Left kidney (tissue), 2 donors: ENCODE data around the gene THBD. TPM values are rescaled to one million over a fixed set of nuclear protein-coding genes. Genes with fewer than 3 reads are reported as not detected.
"Not testable (repeated sequence)": the region's sequence is repeated elsewhere in the genome, so short reads cannot be mapped to it uniquely, and the experiment has no call there.

ENCODE experiments used
- DNase-seq: peaks from one replicate; pipeline ENCODE4 v3.0.0-alpha.2; 2013
- polyA plus RNA-seq: library from polyadenylated mRNA; unstranded; fragments of 120-200 nt; gene quantifications from one replicate; pipeline ENCODE4 v1.2.1, GENCODE V29; 2013; ENCODE audit not compliant: insufficient read length

The THBD gene
- polyA plus RNA-seq, 1 donor, result 4.2 TPM

DNA sequence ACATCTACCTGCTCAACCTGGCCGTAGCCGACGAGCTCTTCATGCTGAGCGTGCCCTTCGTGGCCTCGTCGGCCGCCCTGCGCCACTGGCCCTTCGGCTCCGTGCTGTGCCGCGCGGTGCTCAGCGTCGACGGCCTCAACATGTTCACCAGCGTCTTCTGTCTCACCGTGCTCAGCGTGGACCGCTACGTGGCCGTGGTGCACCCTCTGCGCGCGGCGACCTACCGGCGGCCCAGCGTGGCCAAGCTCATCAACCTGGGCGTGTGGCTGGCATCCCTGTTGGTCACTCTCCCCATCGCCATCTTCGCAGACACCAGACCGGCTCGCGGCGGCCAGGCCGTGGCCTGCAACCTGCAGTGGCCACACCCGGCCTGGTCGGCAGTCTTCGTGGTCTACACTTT is 13.7 kb downstream of the THBD start:
- no peak for DNase-seq

DNA sequence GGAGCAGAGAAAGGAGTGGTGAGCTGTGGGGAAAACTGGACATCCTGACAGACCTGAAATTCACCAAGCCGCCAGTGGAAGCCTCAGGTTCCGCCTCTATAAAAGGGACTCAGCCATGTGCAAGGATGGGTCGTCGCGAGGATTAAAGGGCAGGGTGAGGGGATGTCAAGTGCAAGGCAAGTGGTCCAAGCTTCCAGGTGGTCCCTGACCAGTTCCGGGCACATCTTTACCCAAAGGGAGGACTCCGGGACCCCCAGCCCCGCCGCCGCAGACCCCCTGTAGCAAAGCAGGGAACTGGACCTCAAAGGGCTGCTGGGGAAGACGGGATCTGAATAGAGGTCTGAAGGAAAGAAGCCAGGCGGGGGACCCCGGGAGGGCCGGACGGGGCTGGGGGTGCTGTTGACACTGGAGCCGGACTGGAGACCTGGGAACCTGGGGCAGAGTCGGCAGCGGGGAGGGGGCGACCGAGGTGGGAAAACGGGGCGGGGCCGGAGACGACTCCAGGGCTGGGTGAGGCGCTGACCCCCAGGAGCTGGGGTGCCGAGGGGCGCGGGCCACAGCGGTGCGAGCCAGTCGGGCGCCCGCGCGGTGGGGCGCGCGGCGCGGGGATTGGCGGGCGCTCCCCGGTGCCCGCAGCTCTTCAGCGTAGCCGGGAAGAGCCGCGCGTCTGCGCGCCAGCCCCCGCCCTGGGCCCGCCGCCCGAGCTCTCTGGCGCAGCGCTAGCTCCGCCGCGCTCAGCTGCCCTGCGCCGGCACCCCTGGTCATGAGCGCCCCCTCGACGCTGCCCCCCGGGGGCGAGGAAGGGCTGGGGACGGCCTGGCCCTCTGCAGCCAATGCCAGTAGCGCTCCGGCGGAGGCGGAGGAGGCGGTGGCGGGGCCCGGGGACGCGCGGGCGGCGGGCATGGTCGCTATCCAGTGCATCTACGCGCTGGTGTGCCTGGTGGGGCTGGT is 14.5 kb downstream of the THBD start, which contains the start of gene SSTR4:
Gene SSTR4, plus strand, starts transcription at position 592 of the 951 bp plus-strand sequence. Its CDS starts 172 bp downstream, at position 764.
- no peak for DNase-seq

DNA sequence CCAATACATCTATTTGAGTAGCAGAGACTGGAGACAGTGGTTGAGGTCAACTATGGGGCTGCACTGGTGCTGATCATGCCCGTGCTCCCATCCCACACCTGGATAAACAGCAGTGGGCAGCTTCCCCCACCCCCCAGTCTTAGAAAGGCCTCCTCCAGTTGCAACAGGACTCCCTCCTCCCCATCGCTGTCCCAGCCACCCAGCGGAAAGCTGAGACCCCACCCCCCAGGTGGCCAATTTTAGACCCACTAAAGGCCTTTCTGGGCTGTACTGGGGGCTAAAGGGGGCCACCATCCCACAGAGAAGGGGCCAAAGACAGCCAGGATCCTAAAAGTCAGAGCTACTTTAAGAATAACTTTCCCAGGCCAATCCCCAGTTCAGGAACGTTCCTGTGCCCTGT is 15.6 kb downstream of the THBD start:
- no peak for DNase-seq

DNA sequence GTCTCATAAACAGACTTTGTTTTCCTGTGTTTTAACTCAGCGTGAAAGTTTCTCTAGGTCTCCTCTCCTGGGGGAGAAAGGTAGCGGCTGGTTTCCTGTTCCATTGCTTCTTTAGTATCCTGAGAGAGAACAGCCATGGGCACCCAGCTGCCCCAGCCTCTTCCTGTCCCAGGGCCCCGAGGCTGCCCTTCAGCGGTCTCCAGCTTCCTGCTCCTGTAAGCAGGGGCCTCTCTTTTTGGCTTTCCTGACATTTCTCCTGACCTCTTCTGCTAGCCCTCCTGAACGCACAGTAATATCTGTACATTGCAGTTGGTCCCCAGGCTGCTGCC is 16.8 kb downstream of the THBD start:
- no peak for DNase-seq

DNA sequence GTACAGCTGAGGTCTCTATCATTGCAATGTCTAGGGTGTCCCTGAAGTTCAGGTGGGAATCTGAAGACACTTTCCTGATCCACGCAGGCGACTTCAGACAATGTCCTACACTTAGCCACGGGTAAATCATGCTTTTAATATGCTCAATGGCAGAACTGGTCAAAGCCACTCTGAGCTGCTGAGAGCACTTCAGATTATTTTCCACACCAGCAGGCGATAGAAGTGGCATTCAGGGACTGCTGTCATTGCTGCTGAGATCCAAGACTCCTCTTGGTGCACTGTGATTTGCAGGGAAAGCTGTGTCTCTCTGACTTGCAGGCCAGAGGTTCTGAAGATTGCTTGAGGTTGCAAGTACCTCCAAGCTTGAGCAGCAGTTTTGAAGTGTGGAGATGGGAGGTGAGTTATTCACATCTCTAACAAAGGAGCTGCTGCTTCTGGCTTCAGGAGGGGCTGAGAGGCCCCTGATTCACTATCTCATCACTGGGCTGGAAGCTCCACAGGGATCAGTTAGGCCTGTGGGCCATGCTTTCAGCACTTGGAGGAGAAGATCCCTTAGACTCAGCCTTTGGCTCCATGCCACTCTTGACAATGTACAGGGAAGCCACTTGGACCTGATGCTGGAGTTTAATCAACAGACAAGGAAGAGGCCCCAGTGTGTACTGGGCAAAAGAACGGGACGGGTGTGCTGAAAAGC is 17.3 kb downstream of the THBD start:
- no peak for DNase-seq

DNA sequence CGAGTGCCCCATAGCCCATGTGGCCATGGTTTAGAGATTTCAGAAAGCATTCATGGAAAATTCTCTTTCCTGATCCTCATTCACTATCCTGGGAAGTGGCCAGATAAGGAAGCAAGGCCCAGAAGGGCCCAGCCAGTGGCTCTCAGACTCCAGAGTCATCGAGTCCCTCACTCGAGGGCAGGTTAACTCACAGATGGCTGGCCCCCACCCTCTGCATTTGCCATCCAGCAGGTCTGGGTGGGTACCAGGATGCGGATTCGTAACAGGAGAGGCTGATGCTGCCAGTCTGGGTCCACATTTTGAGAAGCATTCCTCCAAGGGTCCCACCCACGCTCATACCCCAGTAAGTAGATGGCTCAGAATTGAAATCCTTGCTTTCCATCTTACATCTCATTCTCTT is 18.1 kb downstream of the THBD start:
- no peak for DNase-seq

DNA sequence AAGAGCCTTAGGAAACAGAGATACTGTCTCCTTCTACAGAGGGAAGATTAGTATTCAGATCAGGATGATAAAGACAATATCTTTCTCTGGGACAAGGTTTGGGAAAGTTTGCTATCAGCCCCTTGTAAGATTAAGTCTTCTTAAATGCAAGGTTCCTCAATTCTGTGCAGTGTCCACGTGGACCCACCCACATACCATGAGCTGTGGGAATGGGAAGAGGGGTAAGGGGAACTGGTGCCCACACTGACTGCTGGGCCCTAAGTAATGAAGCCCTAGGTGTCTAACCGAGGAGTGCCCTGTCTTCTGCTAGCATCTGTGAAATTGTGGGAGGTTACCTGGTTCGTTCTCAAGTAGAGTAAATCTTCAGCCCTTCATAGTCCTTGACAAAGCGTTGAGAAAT is 20.1 kb downstream of the THBD start:
- DNase-seq, result no peak

DNA sequence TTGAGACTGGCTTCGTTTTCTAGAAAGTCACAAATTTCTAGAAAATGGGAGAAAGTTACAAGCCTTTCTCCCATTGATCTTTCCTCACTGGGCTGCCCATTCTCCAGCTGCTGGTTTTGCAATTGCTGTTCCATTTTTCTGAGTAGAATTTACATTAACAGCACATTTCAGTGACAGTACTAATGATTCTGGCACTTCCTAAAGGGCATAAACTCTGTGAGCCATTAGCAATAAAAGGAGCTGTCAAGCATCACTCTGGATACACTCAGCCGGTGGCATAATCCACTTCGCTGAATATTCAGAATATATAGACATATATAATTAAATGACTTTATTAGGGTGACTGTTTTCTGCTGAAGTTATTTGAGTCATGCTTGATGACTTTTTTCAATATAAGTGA is 21.1 kb downstream of the THBD start:
- no peak for DNase-seq

DNA sequence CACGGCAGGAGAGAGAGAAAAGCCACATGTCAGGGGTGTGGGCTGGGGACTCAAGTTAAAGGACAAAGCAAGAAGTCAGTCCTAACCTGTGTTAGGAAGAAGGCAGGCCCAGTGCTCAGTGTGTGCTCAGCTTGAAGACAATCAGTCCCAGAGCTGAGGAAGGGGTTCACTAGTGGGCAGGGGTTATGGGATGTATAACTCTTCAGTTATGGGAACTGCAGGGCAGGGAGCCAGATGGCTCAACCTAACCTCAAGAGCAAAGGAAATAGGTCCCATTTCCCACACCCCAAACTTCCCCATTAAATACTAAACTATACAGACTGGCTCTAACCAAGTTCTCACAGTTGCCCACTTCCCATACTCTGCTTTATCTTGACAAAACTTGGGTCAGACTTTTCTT is 21.8 kb downstream of the THBD start:
- DNase-seq, result no peak

DNA sequence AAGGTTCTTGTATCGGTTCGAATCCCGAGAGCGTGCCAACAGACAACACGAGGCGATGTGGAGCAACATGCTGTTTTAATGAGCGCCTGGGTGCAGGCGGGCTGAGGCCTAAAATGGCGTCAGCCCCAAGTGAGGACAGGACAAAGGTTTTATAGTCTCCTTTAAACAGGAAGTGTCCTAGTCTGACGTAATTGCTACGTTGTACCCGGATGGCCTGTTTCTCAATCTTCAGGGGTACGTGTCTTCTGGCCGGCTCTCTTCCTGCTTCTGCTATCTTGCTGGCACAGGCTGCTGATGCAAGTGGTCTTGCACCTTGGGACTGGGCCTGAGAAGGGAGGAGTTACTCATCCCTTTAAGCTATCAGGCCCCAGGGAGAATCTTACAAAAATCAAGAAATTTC is 24.0 kb downstream of the THBD start:
- DNase-seq, result not testable (repeated sequence)

DNA sequence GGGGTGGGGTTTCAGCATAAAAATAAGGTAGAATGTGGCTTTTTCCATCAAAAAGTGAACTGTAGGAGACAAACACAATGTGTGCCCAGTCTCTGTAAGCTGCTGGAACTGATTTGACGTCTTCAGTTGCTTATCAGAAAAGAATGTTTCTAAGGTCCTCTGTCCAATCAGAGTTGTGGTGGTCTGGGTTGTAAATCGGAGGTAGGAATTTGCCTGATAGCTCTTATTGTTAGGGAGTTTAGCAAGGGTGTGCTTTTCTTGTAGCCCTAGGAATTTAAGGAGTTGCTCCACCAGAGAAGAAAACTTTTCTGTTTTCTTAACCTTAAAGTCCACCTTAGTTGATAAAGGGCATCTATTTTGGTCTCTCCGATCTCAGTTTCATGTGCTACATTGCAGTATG is 24.8 kb downstream of the THBD start:
- DNase-seq, result no peak

DNA sequence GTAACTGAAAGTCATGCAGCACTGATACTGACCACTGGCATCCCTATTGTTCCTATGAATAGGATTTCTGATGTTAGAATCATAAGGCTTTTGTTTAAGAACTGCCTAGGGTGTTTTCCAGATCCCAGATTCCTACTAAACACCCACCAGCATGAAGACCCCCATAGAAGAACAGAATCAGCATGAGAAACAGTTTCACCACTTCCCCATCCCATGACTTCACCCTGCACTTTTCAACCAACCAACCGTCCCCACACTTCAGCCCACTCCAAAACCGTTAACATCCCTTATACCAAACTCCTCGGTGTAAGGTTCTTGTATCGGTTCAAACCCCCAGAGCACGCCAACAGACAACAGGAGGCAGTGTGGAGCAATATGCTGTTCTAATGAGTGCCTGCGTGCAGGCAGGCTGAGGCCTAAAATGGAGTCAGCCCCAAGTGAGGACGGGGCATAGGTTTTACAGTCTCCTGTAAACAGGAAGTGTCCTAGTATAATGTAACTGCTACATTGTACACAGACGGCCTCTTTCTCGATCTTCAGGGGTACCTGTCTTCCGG is 25.8 kb downstream of the THBD start:
- no peak for DNase-seq

DNA sequence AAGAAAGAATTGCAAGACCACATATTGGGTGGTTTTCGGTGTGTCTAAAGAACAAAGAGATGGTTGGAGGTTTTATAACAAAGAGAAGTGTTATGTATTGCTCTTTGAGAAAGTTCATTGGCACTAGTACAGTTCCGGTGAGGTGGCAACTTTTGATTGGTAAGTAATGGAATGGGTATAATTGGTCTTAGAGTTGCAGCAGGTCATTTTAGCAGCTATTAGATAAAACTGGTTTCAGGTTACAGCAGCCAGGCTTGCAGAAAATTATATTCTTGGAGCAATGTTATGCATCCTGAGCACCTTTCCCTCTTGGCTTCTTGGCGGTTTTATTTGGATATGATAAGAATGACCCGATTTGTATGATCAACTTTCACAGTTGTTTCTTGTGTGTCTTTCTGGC is 26.6 kb downstream of the THBD start:
- no peak for DNase-seq

DNA sequence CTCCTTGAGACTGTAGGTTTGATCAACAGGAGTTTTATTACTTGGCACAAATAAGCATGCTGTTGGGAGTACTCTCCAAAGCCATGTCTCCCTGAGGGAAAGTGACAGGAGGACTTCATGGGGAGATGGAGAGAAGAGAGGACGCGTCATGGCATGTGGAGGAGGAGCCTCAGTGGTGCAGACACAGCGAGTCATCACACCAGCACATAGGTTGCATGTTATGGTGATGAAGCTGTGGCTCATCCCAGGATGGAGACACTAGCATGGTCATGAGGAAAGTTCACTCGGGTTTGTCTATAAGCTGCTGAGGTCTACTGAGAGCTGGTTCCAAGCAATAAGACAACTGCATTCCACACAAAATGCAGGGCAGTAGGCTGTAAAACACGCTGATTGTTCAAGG is 27.5 kb downstream of the THBD start:
- no peak for DNase-seq

DNA sequence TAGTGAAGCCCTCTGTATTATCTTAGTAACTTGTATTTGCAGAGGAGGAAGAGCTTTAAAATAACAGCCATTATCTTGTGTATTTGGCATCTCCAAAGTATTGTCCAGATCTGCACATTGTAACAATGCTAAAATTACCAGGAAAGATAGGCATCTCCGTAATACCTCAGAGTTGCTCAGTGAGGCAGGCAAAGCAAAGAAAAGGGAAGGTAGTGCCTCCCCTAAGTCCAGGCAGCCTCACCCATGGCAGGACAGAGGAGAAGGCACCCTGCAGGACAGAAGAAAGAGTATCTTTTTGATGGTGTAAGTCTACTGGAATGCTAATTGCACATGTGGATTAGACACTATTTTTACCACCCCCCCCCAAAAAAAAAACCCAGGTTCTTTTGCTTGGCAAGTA is 27.9 kb downstream of the THBD start:
- no peak for DNase-seq

DNA sequence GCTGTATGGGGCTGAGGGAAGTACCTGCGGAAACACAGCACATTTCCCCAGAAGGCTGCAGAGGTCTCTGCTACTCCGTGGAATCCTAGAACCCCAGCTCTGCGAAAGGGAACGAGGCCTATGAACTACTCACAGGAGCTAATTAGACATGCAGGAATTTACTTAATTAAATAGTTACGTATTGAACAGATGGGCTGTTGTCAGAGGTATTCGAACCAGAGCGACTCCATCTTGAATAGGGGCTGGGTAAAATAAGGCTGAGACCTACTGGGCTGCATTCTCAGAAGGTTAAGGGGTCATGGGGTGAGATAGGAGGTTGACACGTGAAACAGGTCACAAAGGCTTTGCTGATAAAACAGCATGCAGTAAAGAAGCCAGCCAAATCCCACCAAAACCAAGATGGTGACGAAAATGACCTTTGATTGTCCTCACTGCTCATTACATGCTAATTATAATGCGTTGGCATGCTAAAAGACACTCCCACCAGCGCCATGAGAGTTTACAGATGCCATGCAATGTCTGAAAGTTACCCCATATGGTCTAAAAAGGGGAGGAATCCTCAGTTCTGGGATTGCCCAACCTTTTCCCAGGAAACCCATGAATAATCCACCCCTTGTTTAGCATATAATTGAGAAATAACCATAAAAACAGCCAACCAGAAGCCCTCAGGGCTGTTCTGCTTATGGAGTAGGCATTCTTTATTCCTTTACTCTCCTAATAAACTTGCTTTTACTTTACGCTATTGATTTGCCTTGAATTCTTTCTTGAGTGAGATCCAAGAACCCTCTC is 29.0 kb downstream of the THBD start:
- DNase-seq, result no peak

DNA sequence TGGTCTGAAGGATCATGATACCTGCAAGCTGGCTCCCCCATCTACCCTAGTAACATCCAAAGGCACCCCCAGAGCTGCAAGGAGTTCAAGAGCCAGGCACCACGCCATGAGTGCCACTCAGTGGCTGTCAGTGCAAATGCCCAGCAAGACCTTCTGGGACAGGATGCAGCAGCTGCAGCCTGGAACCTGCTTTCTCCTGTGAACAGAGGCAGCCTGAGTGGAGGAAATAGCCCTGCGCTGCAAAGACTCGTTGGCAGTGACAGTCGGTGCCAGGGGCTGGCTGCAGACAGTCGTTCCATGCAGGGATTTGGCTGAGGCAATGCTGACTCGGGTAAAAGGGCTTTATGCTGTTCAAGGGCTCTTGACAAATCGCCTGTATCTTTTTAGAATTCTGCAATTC is 30.1 kb downstream of the THBD start:
- no peak for DNase-seq

DNA sequence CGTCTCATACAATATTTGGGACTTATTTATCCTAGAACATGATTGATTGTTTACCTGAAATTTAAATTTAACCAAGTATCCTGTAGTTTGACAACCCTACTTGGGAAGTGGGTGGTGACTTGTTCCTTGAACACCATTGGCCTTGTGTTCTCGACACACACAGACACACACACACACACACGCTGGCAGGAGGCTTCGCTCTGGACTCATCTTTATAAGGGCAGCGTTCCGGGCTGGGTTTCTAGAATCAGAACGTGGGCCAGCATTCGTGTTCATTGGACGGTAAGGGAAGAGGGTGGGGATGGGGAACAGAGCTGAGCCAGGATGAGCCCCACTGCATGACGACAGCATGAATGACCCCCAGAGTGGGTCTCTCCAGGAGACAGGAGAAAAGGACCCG is 30.5 kb downstream of the THBD start:
- DNase-seq, result no peak

DNA sequence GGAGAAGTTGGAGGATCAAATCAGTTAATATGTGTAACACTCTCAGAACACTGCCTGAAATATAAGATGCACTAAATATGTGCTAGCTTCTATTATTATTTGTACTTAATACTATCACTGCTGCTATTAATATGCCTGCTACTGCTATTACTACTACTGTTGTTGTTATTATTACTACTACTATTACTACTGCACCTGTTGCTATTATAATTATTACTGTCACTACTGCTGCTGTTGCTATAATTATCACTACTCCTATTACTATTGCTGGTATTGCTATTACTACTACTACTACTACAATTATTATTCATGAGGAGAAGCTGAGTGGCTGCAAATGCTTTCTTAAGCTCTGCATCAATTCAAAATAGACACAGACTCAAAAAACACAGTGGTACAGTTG is 31.0 kb downstream of the THBD start:
- no peak for DNase-seq

DNA sequence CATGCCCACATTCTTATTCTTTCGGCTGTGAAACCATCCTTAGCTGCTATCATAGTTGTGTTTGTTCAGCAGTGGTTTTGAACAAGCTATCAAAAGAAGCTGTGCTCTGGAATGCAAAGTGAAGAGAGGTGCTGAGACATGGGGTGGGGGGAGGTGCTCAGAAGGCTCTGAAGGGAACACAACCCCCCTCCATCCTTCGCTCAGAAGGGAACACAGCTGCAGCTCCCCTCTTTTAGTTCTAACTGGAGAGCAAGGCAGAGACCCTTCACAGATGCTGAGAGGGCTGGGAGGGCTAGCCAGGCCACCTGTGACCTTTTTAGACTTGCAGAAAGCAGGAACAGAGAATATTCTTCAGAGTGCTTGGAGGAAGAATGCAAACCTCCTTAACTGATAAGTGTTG is 32.0 kb downstream of the THBD start:
- no peak for DNase-seq

DNA sequence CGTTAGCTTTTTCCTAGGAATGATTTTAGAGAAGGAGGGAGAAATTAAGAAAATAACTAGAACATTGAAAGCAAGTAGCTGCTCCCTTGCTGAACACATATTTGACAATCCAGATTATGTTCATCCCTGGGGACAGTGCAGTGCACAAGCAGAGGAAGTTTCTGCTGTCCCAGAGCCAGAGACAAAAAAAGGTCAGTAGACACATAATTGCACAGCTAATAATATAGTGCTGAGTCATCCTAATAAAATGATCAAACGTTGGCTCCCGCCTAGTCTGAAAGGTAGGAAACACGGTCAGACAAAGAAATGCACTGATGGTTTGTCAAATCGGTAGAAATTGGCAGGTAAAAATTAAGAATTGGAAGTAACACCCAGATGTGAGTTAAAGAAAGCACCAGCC is 36.0 kb downstream of the THBD start:
- no peak for DNase-seq

DNA sequence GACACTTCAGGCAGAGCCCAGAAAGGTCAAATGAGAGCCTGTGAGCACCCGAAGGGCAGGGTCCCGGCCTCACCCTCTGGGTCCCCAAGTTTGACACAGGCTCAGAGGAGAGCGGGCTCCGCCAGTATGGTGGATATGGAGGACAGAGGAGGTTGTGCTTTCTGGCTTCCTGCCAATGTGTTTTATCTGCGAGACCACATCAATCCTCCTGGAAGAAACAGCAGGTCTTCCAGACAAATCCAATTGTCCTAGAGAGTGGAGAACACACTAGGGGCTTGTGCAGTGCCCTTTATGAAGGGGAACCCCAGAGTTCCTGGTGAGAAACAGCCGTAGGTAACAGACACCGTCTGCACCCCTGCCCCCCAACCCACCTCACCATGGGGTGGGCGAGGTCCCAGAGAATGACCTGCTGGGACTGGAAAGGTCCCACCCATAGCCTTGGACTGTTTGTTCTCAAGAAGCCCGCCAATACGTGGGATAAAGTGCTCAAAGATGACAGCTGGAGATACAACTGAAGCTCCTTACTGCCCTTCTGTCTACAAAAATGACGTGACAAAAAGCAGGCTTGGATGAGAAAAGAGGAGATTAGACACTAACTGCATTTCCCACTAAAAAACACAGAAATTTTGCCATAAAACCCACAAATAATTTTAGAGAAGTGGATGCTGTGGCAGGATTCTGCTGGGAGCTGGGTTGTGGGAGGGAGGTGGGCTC is 38.3 kb downstream of the THBD start:
- DNase-seq, result no peak
